Measurements from ENCODE around the gene PRM2. TPM values are rescaled to one million over a fixed set of nuclear protein-coding genes. Genes with fewer than 3 reads are reported as not detected.

Gene PRM2
- total RNA-seq, 4 donors from 2014 or later = not detected

DNA sequence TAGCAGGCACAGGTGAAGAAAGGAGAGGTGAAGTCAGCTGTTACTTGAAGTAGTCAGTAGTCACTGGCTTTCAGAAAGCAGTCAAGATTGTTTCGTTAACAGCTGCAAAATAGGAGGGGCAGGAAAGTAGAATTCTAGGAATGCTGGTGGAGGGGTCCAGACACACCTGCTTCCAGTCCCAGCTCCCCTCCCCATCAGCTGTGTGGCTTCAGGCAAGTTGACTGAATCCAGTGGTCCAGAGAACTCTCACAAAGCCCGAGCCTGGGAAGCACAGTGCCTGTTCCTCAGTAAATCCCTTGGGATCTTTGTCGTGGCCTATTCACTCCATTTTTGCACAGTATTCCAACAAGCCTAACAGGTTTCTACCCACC is 15.7 kb downstream of the PRM2 start:
- Histone ChIP-seq H3K27ac (no peak overlapping the region), H3K36me3 (no peaks in the 10 kb centered on the region)
- ATAC-seq = no peak

GRCh38 chr16:11259655-11260595 is 16.4 kb downstream of the PRM2 start:
- peaks cover 0 to 36% (median 4%) of the 10 kb centered on the region in 3 donors for H3K4me1 ChIP-seq
- TF ChIP-seq POLR2AphosphoS5 (IDR thresholded peaks at IDR 0.05) (no peak), EP300 (IDR thresholded peaks at IDR 0.05) (no peak)
- TF ChIP-seq, protein P1, sequence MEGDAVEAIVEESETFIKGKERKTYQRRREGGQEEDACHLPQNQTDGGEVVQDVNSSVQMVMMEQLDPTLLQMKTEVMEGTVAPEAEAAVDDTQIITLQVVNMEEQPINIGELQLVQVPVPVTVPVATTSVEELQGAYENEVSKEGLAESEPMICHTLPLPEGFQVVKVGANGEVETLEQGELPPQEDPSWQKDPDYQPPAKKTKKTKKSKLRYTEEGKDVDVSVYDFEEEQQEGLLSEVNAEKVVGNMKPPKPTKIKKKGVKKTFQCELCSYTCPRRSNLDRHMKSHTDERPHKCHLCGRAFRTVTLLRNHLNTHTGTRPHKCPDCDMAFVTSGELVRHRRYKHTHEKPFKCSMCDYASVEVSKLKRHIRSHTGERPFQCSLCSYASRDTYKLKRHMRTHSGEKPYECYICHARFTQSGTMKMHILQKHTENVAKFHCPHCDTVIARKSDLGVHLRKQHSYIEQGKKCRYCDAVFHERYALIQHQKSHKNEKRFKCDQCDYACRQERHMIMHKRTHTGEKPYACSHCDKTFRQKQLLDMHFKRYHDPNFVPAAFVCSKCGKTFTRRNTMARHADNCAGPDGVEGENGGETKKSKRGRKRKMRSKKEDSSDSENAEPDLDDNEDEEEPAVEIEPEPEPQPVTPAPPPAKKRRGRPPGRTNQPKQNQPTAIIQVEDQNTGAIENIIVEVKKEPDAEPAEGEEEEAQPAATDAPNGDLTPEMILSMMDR (IDR thresholded peaks at IDR 0.05) = no peak
- peak overlapping the region in 1 of 4 donors; percentile 5 for H3K27ac ChIP-seq
- no peaks in the 10 kb centered on the region for H3K36me3 ChIP-seq
- H3K4me3 ChIP-seq = no peak overlapping the region
- WGBS, 2 donors (ENCODE audit: low coverage in 1 of 2) = 92 to 100% methylated on average over 1 to 8 of the region's 12 CpGs
- H3K27me3 ChIP-seq = no peaks in the 10 kb centered on the region
- no peak for ATAC-seq
- H3K9me3 ChIP-seq = no peaks in the 10 kb centered on the region

More for the DNA sequence above, 15.7 kb downstream of the PRM2 start:
- Histone ChIP-seq H3K4me3 (no peak overlapping the region), H3K4me1 (peaks cover 0 to 29% (median 4%) of the 10 kb centered on the region in 3 donors), H3K27me3 (no peaks in the 10 kb centered on the region), H3K9me3 (no peaks in the 10 kb centered on the region)
- 81 to 88% methylated on average over 1 to 3 of the region's 3 CpGs for WGBS, 2 donors (ENCODE audit: low coverage in 1 of 2)
- TF ChIP-seq, protein P1 (IDR thresholded peaks at IDR 0.05) = no peak
- TF ChIP-seq POLR2AphosphoS5 (IDR thresholded peaks at IDR 0.05) = no peak
- no peak for TF ChIP-seq EP300 (IDR thresholded peaks at IDR 0.05)
- no peak for TF ChIP-seq POLR2A (IDR thresholded peaks at IDR 0.05)

- H3K9me3 ChIP-seq = no peaks in the 10 kb centered on the region
- H3K27me3 ChIP-seq = no peaks in the 10 kb centered on the region
- H3K4me1 ChIP-seq = peaks cover 0 to 47% (median 4%) of the 10 kb centered on the region in 3 donors
- peak overlapping the region in 2 of 4 donors; percentile 5 to 45 for H3K27ac ChIP-seq
- no peak for ATAC-seq
- 15 to 35% methylated on average over 4 to 5 of the region's 15 CpGs for WGBS, 2 donors (ENCODE audit: low coverage in 1 of 2)
- no peaks in the 10 kb centered on the region for H3K36me3 ChIP-seq
- TF ChIP-seq POLR2A (IDR thresholded peaks at IDR 0.05) = no peak
- TF ChIP-seq, protein P1 (IDR thresholded peaks at IDR 0.05) = no peak
- no peak for TF ChIP-seq POLR2AphosphoS5 (IDR thresholded peaks at IDR 0.05)
- TF ChIP-seq EP300 (IDR thresholded peaks at IDR 0.05) = no peak
- peak overlapping the region in 1 of 2 donors; percentile 0 for H3K4me3 ChIP-seq
Observed at GRCh38 chr16:11258553-11259492, 17.5 kb downstream of the PRM2 start.

GRCh38 chr16:11257131-11257938 is 18.9 kb downstream of the PRM2 start:
- peaks cover 0 to 60% (median 4%) of the 10 kb centered on the region in 3 donors for H3K4me1 ChIP-seq

More at GRCh38 chr16:11257131-11257938, 18.9 kb downstream of the PRM2 start:
- Histone ChIP-seq H3K4me3 (peak overlapping the region; percentile 69 to 80), H3K27me3 (no peaks in the 10 kb centered on the region), H3K27ac (peak overlapping the region; percentile 78 to 97 (median 91)), H3K36me3 (no peaks in the 10 kb centered on the region), H3K9me3 (no peaks in the 10 kb centered on the region)
- peak; percentile 51 for ATAC-seq
- TF ChIP-seq EP300 (IDR thresholded peaks at IDR 0.05) (no peak), POLR2AphosphoS5 (IDR thresholded peaks at IDR 0.05) (peak; percentile 9), POLR2A (IDR thresholded peaks at IDR 0.05) (no peak)
- TF ChIP-seq, protein P1 (IDR thresholded peaks at IDR 0.05) = peak; percentile 45 to 84 (median 72)
- 0% methylated on average over 3 of the region's 21 CpGs; no CpG with 5 or more reads in 1 of the 2 donors for WGBS, 2 donors (ENCODE audit: low coverage in 1 of 2)

Data from gastroesophageal sphincter (tissue), 4 donors.